K562 (cell line): ENCODE data around the gene SFXN3. TPM values are rescaled to one million over a fixed set of nuclear protein-coding genes. Genes with fewer than 3 reads are reported as not detected.

Experiments used
- BHLHE40 ChIP-seq: IDR thresholded peaks from 2 replicates; pipeline ENCODE4 v1.6.1; 2011; ENCODE audit warnings: low read length, improper control_type of control experiment
- CTCFL ChIP-seq: IDR thresholded peaks from 2 replicates; pipeline ENCODE4 v1.6.1; 2011; ENCODE audit warnings: borderline replicate concordance, low read depth, mild to moderate bottlenecking, moderate library complexity, low read length; ENCODE audit not compliant: insufficient read depth, poor library complexity, severe bottlenecking
- HNRNPL ChIP-seq: fragments of 200-400 bp; formaldehyde crosslinking; IDR thresholded peaks from 2 replicates; pipeline ENCODE4 v1.6.1; 2017; ENCODE audit warnings: low read depth, mild to moderate bottlenecking, low read length
- PHF20 ChIP-seq: fragments of 450-650 bp; IDR thresholded peaks from 2 replicates; pipeline ENCODE4 v1.6.1; 2018; ENCODE audit not compliant: partially characterized antibody
- SMAD4 ChIP-seq: fragments of 250-450 bp; sonication (Bioruptor Pico); conservative IDR thresholded peaks from 2 replicates; pipeline ENCODE4 v1.8.0; 2021; ENCODE audit warnings: inconsistent platforms, mild to moderate bottlenecking, moderate library complexity
- polyA plus RNA-seq, 8 experiments: library from polyadenylated mRNA; depleted of rRNA in 4 of 8; stranded (reverse) in 5 of 8; unstranded in 3 of 8; fragments of >200 nt; fragmentation: Nextera tagmentation in 2 of 8; fragmentation: Illumina TruSeq in 1 of 8; extraction: Ambion mirVana in 2 of 8; extraction: Trizol in 1 of 8; gene quantifications; 2 replicates each; pipeline versions ENCODE4 v1.2.1 to v1.2.3, GENCODE V29; 2011 to 2014; ENCODE audit warnings: inconsistent platforms in 1 of 8, missing spikeins in 1 of 8
- total RNA-seq, 7 experiments: library from RNA; depleted of rRNA in 6 of 7; stranded (reverse); fragments of >200 nt in 6 of 7; fragmentation: Illumina TruSeq in 2 of 7; extraction: Trizol in 2 of 7; gene quantifications; 2 replicates each; pipeline versions ENCODE4 v1.2.1 to v1.2.3, GENCODE V29; 2011 to 2021; ENCODE audit warnings: low replicate concordance in 1 of 7
- TF ChIP-seq, protein P1 (sequence below): fragments of 450-650 bp; IDR thresholded peaks from 2 replicates; pipeline ENCODE4 v1.6.1; 2016; ENCODE audit warnings: mild to moderate bottlenecking, moderate library complexity
- TF ChIP-seq, protein P2 (sequence below): fragments of 450-650 bp; IDR thresholded peaks from 2 replicates; pipeline ENCODE4 v1.6.1; 2016; ENCODE audit warnings: mild to moderate bottlenecking

SFXN3 gene
- total and polyA plus RNA-seq, 9 of the 15 experiments (the other 6 are each of a cell fraction or from before 2014, with no cell fraction given) = 0.24 to 4.6 (median 0.86) TPM

DNA sequence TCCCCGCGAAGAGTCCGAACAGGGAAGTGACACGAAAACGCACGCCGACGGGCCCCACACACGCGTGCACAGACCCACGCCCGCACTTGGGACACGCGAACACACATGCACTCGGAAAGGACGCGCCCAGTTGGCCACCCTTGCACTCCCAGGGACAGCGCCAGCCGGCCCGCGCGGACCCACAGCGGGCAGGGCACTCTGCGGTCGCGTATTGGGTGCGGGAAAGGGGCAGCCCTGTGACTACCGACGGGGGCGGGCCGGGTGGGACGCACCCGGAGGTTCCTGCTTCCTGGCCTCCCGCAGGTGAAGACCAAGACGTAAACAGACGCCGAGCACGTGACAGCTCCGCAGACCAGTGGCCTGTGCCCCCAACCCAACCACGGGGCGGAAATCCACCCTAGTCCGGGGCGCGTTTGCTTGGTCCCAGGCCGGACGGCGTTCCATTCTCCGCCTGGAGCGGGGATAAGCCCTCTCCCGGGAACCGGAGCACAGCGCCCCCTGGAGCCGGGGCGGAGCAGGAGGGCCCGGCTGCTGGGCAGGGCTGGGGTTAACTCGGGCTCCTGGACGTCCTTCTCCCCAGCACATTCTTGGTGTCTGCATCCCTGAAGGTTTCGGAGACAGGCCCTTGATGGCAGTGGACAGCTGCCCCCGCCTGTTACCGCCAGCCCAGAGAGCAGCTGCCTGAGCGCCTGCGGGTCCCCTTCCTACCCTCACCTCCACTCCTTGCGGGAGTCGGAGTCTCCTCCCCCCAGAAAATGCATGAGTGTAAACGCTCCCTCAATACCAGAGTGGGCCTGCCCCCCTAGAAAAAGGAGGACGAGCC lies 33.5 kb upstream of the SFXN3 start (continued):
- TF ChIP-seq, protein P1, sequence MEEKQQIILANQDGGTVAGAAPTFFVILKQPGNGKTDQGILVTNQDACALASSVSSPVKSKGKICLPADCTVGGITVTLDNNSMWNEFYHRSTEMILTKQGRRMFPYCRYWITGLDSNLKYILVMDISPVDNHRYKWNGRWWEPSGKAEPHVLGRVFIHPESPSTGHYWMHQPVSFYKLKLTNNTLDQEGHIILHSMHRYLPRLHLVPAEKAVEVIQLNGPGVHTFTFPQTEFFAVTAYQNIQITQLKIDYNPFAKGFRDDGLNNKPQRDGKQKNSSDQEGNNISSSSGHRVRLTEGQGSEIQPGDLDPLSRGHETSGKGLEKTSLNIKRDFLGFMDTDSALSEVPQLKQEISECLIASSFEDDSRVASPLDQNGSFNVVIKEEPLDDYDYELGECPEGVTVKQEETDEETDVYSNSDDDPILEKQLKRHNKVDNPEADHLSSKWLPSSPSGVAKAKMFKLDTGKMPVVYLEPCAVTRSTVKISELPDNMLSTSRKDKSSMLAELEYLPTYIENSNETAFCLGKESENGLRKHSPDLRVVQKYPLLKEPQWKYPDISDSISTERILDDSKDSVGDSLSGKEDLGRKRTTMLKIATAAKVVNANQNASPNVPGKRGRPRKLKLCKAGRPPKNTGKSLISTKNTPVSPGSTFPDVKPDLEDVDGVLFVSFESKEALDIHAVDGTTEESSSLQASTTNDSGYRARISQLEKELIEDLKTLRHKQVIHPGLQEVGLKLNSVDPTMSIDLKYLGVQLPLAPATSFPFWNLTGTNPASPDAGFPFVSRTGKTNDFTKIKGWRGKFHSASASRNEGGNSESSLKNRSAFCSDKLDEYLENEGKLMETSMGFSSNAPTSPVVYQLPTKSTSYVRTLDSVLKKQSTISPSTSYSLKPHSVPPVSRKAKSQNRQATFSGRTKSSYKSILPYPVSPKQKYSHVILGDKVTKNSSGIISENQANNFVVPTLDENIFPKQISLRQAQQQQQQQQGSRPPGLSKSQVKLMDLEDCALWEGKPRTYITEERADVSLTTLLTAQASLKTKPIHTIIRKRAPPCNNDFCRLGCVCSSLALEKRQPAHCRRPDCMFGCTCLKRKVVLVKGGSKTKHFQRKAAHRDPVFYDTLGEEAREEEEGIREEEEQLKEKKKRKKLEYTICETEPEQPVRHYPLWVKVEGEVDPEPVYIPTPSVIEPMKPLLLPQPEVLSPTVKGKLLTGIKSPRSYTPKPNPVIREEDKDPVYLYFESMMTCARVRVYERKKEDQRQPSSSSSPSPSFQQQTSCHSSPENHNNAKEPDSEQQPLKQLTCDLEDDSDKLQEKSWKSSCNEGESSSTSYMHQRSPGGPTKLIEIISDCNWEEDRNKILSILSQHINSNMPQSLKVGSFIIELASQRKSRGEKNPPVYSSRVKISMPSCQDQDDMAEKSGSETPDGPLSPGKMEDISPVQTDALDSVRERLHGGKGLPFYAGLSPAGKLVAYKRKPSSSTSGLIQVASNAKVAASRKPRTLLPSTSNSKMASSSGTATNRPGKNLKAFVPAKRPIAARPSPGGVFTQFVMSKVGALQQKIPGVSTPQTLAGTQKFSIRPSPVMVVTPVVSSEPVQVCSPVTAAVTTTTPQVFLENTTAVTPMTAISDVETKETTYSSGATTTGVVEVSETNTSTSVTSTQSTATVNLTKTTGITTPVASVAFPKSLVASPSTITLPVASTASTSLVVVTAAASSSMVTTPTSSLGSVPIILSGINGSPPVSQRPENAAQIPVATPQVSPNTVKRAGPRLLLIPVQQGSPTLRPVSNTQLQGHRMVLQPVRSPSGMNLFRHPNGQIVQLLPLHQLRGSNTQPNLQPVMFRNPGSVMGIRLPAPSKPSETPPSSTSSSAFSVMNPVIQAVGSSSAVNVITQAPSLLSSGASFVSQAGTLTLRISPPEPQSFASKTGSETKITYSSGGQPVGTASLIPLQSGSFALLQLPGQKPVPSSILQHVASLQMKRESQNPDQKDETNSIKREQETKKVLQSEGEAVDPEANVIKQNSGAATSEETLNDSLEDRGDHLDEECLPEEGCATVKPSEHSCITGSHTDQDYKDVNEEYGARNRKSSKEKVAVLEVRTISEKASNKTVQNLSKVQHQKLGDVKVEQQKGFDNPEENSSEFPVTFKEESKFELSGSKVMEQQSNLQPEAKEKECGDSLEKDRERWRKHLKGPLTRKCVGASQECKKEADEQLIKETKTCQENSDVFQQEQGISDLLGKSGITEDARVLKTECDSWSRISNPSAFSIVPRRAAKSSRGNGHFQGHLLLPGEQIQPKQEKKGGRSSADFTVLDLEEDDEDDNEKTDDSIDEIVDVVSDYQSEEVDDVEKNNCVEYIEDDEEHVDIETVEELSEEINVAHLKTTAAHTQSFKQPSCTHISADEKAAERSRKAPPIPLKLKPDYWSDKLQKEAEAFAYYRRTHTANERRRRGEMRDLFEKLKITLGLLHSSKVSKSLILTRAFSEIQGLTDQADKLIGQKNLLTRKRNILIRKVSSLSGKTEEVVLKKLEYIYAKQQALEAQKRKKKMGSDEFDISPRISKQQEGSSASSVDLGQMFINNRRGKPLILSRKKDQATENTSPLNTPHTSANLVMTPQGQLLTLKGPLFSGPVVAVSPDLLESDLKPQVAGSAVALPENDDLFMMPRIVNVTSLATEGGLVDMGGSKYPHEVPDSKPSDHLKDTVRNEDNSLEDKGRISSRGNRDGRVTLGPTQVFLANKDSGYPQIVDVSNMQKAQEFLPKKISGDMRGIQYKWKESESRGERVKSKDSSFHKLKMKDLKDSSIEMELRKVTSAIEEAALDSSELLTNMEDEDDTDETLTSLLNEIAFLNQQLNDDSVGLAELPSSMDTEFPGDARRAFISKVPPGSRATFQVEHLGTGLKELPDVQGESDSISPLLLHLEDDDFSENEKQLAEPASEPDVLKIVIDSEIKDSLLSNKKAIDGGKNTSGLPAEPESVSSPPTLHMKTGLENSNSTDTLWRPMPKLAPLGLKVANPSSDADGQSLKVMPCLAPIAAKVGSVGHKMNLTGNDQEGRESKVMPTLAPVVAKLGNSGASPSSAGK = no peak; the same call in 1 of the 2 replicates
- peak; percentile 32 for TF ChIP-seq PHF20
- TF ChIP-seq, protein P2, sequence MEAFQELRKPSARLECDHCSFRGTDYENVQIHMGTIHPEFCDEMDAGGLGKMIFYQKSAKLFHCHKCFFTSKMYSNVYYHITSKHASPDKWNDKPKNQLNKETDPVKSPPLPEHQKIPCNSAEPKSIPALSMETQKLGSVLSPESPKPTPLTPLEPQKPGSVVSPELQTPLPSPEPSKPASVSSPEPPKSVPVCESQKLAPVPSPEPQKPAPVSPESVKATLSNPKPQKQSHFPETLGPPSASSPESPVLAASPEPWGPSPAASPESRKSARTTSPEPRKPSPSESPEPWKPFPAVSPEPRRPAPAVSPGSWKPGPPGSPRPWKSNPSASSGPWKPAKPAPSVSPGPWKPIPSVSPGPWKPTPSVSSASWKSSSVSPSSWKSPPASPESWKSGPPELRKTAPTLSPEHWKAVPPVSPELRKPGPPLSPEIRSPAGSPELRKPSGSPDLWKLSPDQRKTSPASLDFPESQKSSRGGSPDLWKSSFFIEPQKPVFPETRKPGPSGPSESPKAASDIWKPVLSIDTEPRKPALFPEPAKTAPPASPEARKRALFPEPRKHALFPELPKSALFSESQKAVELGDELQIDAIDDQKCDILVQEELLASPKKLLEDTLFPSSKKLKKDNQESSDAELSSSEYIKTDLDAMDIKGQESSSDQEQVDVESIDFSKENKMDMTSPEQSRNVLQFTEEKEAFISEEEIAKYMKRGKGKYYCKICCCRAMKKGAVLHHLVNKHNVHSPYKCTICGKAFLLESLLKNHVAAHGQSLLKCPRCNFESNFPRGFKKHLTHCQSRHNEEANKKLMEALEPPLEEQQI = no peak; the same call in 1 of the 2 replicates
- 0 out of 2 replicates have a peak, but pooled peaks have one; percentile 27 for TF ChIP-seq HNRNPL
- TF ChIP-seq SMAD4 = peak; percentile 50; the same call in 1 of the 2 replicates
- TF ChIP-seq CTCFL = peak; percentile 90
- peak; percentile 63 for TF ChIP-seq BHLHE40
